Ammon's horn (tissue), 1 donor: ENCODE results near the gene KDM1A.
"Not testable (repeated sequence)": the region's sequence is repeated elsewhere in the genome, so short reads cannot be mapped to it uniquely, and the experiment has no call there.

Experiments used
- DNase-seq: peaks from one replicate; pipeline ENCODE4 v3.0.0-alpha.2; 2016; ENCODE audit warnings: low spot score

Gene KDM1A

GRCh38 chr1:23019094-23019862, at the start of gene KDM1A:
TSS of gene KDM1A (plus strand) at chr1:23019468. CDS start at chr1:23019597, 129 bp downstream.
- peak; percentile 97 for DNase-seq

DNA sequence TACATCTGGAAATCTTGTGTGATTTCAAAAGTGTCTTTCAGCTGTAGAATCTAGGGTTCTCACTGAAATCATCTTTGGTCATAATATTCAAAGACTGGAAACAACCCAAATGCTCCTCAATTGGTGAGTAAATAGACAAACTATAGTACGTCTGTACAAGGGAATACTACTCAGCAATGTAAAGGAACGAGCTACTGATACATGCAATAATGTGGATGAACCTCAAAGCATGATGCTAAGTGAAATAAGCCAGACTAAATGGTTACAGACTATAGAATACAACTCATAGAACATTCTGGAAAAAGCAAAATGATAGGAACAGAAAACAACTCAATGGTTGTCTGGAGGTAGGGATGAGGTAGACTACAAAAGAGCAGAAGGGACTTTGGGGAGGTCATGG, 49.2 kb upstream of the KDM1A start:
- DNase-seq, result no peak

- DNase-seq, result no peak
These were observed 48.1 kb upstream of the KDM1A start for GRCh38 chr1:22971161-22971560.

DNA sequence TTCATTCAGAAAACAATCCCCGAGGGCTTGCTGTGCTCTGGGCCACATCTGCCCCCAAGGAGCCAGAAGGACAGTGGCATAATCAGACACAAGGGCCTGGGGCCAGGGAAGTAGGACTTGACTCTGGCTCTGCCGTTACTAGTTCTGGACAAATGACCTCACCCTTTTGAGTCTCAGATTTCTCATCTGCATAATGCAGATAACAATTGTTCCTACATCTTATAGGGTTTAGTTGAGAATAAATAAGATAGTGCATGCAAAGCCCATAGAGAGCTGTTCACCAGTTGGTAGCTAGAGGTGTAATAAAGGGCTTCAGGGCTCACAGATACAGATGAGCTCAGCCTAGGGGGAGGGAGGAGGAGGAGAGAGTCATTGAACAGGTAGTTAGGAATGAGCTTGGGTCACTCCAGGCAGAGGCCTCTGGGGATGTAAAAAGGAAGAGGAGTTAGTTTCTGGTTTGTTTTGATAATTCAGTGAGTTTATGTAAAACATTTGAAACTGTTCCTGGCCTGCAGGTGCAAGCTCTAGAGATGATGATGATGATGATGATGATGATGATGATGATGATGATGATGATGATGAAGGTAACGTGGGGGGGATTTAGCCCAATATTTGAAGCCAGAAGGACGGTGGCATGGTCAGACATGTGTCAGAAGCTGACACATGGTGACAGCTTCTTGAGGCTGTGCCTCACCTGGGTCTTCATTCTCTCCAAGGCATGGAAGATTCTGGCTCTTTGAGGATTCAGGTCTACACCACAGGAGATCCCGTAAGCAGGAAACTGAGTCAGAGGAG, 47.5 kb upstream of the KDM1A start:
- no peak for DNase-seq

DNA sequence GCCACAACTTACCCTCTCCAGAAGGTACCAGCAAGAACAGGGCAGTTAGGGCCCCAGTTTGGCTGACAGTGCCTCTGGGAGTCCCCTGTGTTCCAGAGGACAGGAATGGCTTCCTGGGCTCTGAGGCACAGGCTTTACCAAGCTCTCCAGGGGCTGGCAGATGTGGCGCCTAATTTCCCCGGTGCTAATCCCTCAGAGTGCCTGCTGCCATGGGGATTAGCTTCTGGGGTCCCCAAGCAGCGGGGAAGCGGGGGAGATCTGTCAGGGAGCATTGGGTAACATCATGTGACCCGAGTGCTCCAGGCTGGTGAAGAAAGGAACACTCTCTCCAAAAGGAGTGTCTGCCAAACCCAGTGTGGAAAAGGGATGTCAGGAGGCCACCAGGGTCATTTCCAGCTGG, 46.5 kb upstream of the KDM1A start, which contains the start of gene LACTBL1:
TSS of gene LACTBL1 (minus strand) at position 107 of the 400 bp plus-strand sequence. CDS start 550 bp downstream, outside the sequence.
- no peak for DNase-seq

GRCh38 chr1:22975694-22976093, 43.6 kb upstream of the KDM1A start:
- no peak for DNase-seq

DNA sequence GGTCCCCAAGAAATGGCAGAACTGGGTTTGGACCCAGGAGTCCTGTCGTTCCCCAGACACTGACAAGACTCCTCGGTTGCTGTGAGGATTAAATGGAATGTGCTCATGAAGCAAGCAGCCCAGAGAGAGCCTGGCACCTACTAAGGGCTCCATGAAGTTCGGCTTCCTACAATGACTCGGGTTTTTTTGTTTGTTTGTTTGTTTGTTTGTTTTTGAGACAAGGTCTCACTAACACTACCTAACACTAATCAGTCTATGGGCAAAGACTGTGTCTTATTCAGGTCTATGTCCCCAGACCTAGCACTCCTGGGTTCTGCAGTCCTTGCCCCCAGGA, 43.2 kb upstream of the KDM1A start:
- DNase-seq, result no peak

GRCh38 chr1:22976461-22977243, 42.6 kb upstream of the KDM1A start:
- peak; percentile 87 for DNase-seq

- no peak for DNase-seq
These were observed 41.0 kb upstream of the KDM1A start for GRCh38 chr1:22978299-22978698.

- DNase-seq, result not testable (repeated sequence)
These were observed 38.8 kb upstream of the KDM1A start for GRCh38 chr1:22980471-22980790.

GRCh38 chr1:22983944-22984343, 35.3 kb upstream of the KDM1A start:
- DNase-seq, result no peak

DNA sequence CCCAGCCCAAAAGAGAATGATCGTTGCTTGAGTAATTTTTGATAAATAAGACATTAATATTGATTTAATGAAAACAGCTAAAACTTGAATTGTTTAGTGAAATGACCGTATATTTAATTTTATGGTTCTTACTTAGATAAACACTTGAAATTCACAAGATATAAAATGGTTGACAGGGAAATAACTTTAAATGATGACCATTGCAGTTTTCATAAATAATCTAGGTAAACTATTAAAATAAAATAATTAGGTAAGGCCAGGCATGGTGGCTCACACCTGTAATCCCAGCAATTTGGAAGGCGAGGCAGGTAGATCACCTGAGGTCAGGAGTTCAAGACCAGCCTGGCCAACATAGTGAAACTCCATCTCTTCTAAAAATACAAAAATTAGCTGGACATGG, 26.9 kb upstream of the KDM1A start:
- not testable (repeated sequence) for DNase-seq

GRCh38 chr1:22993220-22993795, 26.0 kb upstream of the KDM1A start:
- not testable (repeated sequence) for DNase-seq

- no peak for DNase-seq
These were observed 23.5 kb upstream of the KDM1A start for GRCh38 chr1:22995774-22996173.

DNA sequence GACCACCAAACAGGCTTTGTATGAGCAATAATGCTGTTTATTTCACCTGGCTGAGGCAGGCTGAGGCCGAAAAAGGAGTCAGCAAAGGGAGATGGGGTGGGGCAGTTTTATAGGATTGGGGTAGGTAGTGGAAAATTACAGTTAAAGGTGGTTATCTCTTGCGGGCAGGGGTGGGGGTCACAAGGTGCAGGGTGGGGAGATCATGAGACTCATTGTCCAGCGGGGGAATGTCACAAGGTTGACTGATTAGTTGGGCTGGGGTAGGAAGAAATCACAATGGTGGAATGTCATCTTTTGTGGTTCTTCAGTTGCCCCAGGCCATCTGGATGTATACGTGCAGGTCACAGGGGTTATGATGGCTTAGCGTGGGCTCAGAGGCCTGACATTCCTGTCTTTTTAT, 21.7 kb upstream of the KDM1A start:
- DNase-seq, result not testable (repeated sequence)

DNA sequence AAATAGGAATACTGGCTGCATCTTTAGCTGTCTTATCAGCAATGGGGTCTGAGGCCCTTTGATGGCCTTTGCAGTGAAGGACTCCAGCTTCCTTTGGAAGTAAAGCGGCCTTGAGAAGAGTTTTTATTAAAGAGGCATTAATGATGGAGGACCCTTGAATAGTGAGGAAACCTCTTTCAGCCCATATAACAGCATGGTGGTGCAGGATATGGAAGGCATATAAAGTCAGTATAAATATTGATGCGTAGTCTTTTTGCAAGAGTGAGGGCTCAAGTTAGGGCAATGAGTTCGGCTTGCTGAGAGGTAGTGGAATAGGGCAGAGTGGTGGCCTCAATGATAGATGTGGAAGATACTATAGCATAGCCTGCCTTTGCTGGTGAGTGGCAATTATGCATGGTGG, 19.1 kb upstream of the KDM1A start:
- DNase-seq, result not testable (repeated sequence)

- DNase-seq, result not testable (repeated sequence)
These were observed 17.1 kb upstream of the KDM1A start for GRCh38 chr1:23002218-23002617.

GRCh38 chr1:23004112-23004511, 15.2 kb upstream of the KDM1A start:
- DNase-seq, result no peak

- not testable (repeated sequence) for DNase-seq
These were observed 14.5 kb upstream of the KDM1A start for GRCh38 chr1:23004769-23005168.

GRCh38 chr1:23007106-23007505, 12.2 kb upstream of the KDM1A start:
- no peak for DNase-seq

- no peak for DNase-seq
These were observed 10.4 kb upstream of the KDM1A start for GRCh38 chr1:23008901-23009300.

DNA sequence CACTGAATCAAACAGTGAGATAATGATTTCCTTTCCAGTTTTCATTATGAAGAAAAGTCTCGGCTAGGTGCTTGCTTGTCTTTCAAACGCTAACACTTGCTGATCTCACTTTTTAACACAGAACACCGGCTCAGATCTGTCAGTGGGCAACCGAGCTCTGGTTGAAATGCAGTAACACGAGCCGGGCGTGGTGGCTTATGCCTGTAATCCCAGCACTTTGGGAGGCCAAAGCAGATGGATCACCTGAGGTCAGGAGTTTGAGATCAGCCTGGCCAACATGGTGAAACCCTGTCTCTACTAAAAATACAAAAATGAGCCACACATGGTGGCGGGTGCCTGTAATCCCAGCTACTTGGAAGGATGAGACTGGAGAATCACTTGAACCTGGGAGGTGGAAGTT, 9.2 kb upstream of the KDM1A start:
- DNase-seq, result not testable (repeated sequence)
